ENCODE measurements around the gene LRRC8D.

DNA sequence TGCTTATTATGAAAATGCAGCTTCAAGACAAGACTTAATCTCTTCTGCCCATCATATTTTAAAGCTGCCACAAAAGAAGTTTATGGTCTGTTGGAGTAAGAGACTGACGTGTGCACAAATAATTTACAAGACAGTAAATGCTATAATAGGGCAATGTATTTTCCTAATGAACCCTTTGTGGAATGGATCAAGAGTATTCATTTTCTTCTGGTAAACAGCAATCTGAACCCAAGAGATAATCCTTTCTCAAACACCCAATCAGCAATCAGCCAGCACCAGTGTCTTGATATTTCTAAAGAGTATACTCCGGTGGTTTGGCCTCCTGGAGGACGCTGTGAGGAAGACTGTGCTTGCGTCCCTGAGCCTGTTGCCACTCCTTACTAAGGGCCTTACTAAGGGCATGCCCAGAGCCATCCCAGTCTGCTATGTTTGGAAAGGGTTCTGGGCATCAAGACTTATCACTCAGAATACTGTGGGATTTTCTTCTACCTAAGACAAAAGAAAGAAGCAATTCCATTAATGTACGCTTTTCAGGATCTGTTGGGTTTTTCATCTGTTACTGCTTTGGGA is 48.8 kb upstream of the LRRC8D start:
- TF ChIP-seq CTCF (IDR thresholded peaks at IDR 0.05; ENCODE audit: insufficient read depth, low read length, poor library complexity, severe bottlenecking) (no peak), EZH2phosphoT487 (conservative IDR thresholded peaks at IDR 0.05; ENCODE audit: low read length) (no peak)

All from SU-DHL-6 (cell line).